ENCODE results near the gene MBD3L1. TPM values are rescaled to one million over a fixed set of nuclear protein-coding genes. Genes with fewer than 3 reads are reported as not detected.

Gene MBD3L1
- total and polyA plus RNA-seq, 2 experiments from 2014 or later: not detected

DNA sequence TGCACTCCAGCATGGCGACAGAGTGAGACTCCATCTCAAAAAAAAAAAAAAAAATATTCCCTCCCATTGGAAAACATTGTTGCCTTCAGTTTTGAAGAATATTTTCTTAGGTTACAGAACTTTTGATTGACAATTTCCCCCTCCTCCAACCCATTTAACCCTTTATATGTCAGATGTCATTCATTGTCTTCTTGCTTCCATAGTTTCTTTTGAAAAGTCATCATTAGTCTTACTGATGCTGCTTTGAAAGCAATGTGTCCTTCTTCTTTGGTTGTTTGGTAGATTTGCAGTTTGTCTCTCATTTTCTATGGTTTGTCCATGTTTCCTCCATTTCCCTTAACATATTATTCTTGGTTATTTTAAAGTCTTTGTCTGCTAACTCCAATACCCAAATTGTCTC, 25.5 kb upstream of the MBD3L1 start (continued):
- TF ChIP-seq, protein P1, sequence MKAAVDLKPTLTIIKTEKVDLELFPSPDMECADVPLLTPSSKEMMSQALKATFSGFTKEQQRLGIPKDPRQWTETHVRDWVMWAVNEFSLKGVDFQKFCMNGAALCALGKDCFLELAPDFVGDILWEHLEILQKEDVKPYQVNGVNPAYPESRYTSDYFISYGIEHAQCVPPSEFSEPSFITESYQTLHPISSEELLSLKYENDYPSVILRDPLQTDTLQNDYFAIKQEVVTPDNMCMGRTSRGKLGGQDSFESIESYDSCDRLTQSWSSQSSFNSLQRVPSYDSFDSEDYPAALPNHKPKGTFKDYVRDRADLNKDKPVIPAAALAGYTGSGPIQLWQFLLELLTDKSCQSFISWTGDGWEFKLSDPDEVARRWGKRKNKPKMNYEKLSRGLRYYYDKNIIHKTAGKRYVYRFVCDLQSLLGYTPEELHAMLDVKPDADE (IDR thresholded peaks at IDR 0.05): no peak
- TF ChIP-seq, protein P2, sequence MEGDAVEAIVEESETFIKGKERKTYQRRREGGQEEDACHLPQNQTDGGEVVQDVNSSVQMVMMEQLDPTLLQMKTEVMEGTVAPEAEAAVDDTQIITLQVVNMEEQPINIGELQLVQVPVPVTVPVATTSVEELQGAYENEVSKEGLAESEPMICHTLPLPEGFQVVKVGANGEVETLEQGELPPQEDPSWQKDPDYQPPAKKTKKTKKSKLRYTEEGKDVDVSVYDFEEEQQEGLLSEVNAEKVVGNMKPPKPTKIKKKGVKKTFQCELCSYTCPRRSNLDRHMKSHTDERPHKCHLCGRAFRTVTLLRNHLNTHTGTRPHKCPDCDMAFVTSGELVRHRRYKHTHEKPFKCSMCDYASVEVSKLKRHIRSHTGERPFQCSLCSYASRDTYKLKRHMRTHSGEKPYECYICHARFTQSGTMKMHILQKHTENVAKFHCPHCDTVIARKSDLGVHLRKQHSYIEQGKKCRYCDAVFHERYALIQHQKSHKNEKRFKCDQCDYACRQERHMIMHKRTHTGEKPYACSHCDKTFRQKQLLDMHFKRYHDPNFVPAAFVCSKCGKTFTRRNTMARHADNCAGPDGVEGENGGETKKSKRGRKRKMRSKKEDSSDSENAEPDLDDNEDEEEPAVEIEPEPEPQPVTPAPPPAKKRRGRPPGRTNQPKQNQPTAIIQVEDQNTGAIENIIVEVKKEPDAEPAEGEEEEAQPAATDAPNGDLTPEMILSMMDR (conservative IDR thresholded peaks at IDR 0.05; ENCODE audit: low read depth in 2 of 2): no peak
- TF ChIP-seq NANOG (IDR thresholded peaks at IDR 0.05; ENCODE audit: borderline replicate concordance) (no peak), ZNF114 (CRISPR knock-in tag; IDR thresholded peaks at IDR 0.05) (no peak)
- TF ChIP-seq, protein P3, sequence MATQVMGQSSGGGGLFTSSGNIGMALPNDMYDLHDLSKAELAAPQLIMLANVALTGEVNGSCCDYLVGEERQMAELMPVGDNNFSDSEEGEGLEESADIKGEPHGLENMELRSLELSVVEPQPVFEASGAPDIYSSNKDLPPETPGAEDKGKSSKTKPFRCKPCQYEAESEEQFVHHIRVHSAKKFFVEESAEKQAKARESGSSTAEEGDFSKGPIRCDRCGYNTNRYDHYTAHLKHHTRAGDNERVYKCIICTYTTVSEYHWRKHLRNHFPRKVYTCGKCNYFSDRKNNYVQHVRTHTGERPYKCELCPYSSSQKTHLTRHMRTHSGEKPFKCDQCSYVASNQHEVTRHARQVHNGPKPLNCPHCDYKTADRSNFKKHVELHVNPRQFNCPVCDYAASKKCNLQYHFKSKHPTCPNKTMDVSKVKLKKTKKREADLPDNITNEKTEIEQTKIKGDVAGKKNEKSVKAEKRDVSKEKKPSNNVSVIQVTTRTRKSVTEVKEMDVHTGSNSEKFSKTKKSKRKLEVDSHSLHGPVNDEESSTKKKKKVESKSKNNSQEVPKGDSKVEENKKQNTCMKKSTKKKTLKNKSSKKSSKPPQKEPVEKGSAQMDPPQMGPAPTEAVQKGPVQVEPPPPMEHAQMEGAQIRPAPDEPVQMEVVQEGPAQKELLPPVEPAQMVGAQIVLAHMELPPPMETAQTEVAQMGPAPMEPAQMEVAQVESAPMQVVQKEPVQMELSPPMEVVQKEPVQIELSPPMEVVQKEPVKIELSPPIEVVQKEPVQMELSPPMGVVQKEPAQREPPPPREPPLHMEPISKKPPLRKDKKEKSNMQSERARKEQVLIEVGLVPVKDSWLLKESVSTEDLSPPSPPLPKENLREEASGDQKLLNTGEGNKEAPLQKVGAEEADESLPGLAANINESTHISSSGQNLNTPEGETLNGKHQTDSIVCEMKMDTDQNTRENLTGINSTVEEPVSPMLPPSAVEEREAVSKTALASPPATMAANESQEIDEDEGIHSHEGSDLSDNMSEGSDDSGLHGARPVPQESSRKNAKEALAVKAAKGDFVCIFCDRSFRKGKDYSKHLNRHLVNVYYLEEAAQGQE (IDR thresholded peaks at IDR 0.05; ENCODE audit: unreplicated experiment): no peak

DNA sequence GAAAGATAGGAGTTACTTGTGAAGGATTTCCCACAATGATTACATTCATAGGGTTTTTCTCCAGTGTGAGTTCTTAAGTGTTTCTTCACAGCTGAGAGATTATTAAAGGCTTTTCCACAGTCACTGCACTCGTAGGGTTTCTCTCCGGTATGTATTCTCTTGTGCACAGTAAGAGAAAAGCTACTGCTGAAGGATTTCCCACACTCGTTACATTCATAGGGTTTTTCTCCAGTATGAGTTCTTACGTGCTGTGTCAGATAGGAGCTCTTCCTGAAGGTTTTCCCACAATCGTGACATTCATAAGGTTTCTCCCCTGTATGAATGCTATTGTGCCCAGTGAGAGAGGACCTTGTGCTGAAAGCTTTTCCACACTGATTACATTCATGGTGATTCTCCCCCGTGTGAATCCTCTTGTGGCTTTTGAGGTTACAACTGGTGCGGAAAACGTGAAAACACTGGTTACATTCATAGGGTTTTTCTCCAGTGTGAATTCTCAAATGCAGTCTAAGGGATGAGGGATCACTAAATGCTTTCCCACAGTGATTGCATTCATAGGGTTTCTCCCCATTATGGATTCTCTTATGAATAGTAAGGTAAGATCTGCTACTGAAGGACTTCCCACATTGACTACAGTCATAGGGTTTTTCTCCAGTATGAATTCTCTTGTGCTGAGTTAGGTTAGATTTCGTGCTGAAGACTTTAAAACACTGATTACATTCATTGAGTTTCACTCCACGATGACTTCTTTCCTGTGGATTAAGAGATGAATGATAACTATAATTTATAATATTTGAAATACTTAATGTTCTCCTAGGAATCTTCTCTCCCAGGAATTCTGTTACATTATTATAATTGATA, 20.6 kb upstream of the MBD3L1 start:
- peaks cover 49% of the 10 kb centered on the region for H3K36me3 ChIP-seq (ENCODE audit: insufficient read depth)
- H3K9me2 ChIP-seq (ENCODE audit: insufficient read depth): no peaks in the 10 kb centered on the region
- no peaks in the 10 kb centered on the region for H3K79me2 ChIP-seq (replicated peaks; ENCODE audit: insufficient read depth)
- H3K27ac Mint-ChIP-seq: no peak overlapping the region
- ATAC-seq (no peak), DNase-seq (ENCODE audit: low spot score) (peak; percentile 11)
- no peak overlapping the region for H2AFZ ChIP-seq
- H3K4me3 ChIP-seq: no peak overlapping the region
- H3K27me3 Mint-ChIP-seq (ENCODE audit: insufficient read depth, low read depth, poor library complexity): no peaks in the 10 kb centered on the region
- peaks cover 39% of the 10 kb centered on the region for H3K36me3 Mint-ChIP-seq (ENCODE audit: low read depth)
- no peaks in the 10 kb centered on the region for H3F3A ChIP-seq (replicated peaks; ENCODE audit: low read depth)
- no peak overlapping the region for H3K4me3 Mint-ChIP-seq
- H3K27me3 ChIP-seq (ENCODE audit: insufficient read depth): peaks cover 3% of the 10 kb centered on the region; the same call in 1 of the 2 replicates
- H4K20me1 ChIP-seq (replicated peaks; ENCODE audit: insufficient read depth): no peaks in the 10 kb centered on the region
- H3K27ac ChIP-seq (ENCODE audit: low read depth): no peak overlapping the region
- no peaks in the 10 kb centered on the region for H3K4me1 Mint-ChIP-seq
- H3K4me1 ChIP-seq (ENCODE audit: insufficient read depth): no peaks in the 10 kb centered on the region
- no peak overlapping the region for H3K4me2 ChIP-seq
- H3K9me3 Mint-ChIP-seq: peaks cover 98% of the 10 kb centered on the region
- no peak for TF ChIP-seq NANOG (IDR thresholded peaks at IDR 0.05; ENCODE audit: borderline replicate concordance)
- TF ChIP-seq, protein P2 (conservative IDR thresholded peaks at IDR 0.05; ENCODE audit: low read depth in 2 of 2): no peak
- TF ChIP-seq ZNF114 (CRISPR knock-in tag; IDR thresholded peaks at IDR 0.05): no peak
- TF ChIP-seq ZNF331 (CRISPR knock-in tag; IDR thresholded peaks at IDR 0.05; ENCODE audit: low read depth): no peak
- TF ChIP-seq, protein P4, sequence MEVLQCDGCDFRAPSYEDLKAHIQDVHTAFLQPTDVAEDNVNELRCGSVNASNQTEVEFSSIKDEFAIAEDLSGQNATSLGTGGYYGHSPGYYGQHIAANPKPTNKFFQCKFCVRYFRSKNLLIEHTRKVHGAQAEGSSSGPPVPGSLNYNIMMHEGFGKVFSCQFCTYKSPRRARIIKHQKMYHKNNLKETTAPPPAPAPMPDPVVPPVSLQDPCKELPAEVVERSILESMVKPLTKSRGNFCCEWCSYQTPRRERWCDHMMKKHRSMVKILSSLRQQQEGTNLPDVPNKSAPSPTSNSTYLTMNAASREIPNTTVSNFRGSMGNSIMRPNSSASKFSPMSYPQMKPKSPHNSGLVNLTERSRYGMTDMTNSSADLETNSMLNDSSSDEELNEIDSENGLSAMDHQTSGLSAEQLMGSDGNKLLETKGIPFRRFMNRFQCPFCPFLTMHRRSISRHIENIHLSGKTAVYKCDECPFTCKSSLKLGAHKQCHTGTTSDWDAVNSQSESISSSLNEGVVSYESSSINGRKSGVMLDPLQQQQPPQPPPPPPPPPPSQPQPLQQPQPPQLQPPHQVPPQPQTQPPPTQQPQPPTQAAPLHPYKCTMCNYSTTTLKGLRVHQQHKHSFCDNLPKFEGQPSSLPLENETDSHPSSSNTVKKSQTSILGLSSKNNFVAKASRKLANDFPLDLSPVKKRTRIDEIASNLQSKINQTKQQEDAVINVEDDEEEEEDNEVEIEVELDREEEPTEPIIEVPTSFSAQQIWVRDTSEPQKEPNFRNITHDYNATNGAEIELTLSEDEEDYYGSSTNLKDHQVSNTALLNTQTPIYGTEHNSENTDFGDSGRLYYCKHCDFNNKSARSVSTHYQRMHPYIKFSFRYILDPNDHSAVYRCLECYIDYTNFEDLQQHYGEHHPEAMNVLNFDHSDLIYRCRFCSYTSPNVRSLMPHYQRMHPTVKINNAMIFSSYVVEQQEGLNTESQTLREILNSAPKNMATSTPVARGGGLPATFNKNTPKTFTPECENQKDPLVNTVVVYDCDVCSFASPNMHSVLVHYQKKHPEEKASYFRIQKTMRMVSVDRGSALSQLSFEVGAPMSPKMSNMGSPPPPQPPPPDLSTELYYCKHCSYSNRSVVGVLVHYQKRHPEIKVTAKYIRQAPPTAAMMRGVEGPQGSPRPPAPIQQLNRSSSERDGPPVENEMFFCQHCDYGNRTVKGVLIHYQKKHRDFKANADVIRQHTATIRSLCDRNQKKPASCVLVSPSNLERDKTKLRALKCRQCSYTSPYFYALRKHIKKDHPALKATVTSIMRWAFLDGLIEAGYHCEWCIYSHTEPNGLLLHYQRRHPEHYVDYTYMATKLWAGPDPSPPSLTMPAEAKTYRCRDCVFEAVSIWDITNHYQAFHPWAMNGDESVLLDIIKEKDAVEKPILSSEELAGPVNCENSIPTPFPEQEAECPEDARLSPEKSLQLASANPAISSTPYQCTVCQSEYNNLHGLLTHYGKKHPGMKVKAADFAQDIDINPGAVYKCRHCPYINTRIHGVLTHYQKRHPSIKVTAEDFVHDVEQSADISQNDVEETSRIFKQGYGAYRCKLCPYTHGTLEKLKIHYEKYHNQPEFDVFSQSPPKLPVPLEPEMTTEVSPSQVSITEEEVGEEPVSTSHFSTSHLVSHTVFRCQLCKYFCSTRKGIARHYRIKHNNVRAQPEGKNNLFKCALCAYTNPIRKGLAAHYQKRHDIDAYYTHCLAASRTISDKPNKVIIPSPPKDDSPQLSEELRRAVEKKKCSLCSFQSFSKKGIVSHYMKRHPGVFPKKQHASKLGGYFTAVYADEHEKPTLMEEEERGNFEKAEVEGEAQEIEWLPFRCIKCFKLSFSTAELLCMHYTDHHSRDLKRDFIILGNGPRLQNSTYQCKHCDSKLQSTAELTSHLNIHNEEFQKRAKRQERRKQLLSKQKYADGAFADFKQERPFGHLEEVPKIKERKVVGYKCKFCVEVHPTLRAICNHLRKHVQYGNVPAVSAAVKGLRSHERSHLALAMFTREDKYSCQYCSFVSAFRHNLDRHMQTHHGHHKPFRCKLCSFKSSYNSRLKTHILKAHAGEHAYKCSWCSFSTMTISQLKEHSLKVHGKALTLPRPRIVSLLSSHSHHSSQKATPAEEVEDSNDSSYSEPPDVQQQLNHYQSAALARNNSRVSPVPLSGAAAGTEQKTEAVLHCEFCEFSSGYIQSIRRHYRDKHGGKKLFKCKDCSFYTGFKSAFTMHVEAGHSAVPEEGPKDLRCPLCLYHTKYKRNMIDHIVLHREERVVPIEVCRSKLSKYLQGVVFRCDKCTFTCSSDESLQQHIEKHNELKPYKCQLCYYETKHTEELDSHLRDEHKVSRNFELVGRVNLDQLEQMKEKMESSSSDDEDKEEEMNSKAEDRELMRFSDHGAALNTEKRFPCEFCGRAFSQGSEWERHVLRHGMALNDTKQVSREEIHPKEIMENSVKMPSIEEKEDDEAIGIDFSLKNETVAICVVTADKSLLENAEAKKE (CRISPR knock-in tag; IDR thresholded peaks at IDR 0.05): no peak
